Neural cell (in vitro differentiated cells): ENCODE results near the gene SYT2.

Experiments used
- CTCF ChIP-seq: fragments of 450-650 bp; IDR thresholded peaks from 2 replicates; pipeline ENCODE4 v1.5.1; 2014; ENCODE audit warnings: antibody characterized with exemption, mild to moderate bottlenecking, moderate library complexity; ENCODE audit not compliant: poor library complexity, severe bottlenecking
- EP300 ChIP-seq: fragments of 450-650 bp; conservative IDR thresholded peaks from 2 replicates; pipeline ENCODE4 v1.6.1; 2014; ENCODE audit warnings: antibody characterized with exemption, mild to moderate bottlenecking, moderate library complexity; ENCODE audit not compliant: poor library complexity, severe bottlenecking
- EZH2 ChIP-seq: fragments of 200-600, 300-800 bp; shearing (Covaris generic), sonication (generic); IDR thresholded peaks from 2 replicates; pipeline ENCODE4 v1.6.1; 2014; ENCODE audit warnings: antibody characterized with exemption, low read length, borderline replicate concordance, mild to moderate bottlenecking; ENCODE audit not compliant: insufficient read depth, poor library complexity, severe bottlenecking
- MXI1 ChIP-seq: fragments of 450-650 bp; conservative IDR thresholded peaks from 2 replicates; pipeline ENCODE4 v1.6.1; 2014; ENCODE audit warnings: antibody characterized with exemption, mild to moderate bottlenecking; ENCODE audit not compliant: poor library complexity, severe bottlenecking
- POLR2AphosphoS5 ChIP-seq: IDR thresholded peaks from 2 replicates; pipeline ENCODE4 v1.6.1; 2012
- RAD21 ChIP-seq: fragments of 450-650 bp; conservative IDR thresholded peaks from 2 replicates; pipeline ENCODE4 v1.6.1; 2014; ENCODE audit warnings: antibody characterized with exemption, mild to moderate bottlenecking, moderate library complexity
- SMC3 ChIP-seq: fragments of 450-650 bp; conservative IDR thresholded peaks from 2 replicates; pipeline ENCODE4 v1.6.1; 2014; ENCODE audit warnings: antibody characterized with exemption, mild to moderate bottlenecking, moderate library complexity; ENCODE audit not compliant: poor library complexity
- TAF1 ChIP-seq: IDR thresholded peaks from 2 replicates; pipeline ENCODE4 v1.6.1; 2012; ENCODE audit warnings: low read depth
- TF ChIP-seq, protein P1 (sequence below): IDR thresholded peaks from 2 replicates; pipeline ENCODE4 v1.6.1; 2012; ENCODE audit warnings: borderline replicate concordance

GRCh38 chr1:202589190-202589930, 120.9 kb downstream of the SYT2 start:
- TF ChIP-seq CTCF (no peak), EP300 (no peak), TAF1 (no peak), POLR2AphosphoS5 (no peak), RAD21 (no peak), SMC3 (no peak), EZH2 (no peak), MXI1 (no peak)
- TF ChIP-seq, protein P1, sequence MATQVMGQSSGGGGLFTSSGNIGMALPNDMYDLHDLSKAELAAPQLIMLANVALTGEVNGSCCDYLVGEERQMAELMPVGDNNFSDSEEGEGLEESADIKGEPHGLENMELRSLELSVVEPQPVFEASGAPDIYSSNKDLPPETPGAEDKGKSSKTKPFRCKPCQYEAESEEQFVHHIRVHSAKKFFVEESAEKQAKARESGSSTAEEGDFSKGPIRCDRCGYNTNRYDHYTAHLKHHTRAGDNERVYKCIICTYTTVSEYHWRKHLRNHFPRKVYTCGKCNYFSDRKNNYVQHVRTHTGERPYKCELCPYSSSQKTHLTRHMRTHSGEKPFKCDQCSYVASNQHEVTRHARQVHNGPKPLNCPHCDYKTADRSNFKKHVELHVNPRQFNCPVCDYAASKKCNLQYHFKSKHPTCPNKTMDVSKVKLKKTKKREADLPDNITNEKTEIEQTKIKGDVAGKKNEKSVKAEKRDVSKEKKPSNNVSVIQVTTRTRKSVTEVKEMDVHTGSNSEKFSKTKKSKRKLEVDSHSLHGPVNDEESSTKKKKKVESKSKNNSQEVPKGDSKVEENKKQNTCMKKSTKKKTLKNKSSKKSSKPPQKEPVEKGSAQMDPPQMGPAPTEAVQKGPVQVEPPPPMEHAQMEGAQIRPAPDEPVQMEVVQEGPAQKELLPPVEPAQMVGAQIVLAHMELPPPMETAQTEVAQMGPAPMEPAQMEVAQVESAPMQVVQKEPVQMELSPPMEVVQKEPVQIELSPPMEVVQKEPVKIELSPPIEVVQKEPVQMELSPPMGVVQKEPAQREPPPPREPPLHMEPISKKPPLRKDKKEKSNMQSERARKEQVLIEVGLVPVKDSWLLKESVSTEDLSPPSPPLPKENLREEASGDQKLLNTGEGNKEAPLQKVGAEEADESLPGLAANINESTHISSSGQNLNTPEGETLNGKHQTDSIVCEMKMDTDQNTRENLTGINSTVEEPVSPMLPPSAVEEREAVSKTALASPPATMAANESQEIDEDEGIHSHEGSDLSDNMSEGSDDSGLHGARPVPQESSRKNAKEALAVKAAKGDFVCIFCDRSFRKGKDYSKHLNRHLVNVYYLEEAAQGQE = no peak
